Dermis microvascular lymphatic vessel endothelial cell (primary cell): Measurements from ENCODE around the gene AMOTL1. TPM values are rescaled to one million over a fixed set of nuclear protein-coding genes. Genes with fewer than 3 reads are reported as not detected.
A peak's percentile ranks its signal among the peaks of the same experiment; 100 is the strongest.
"Not testable (repeated sequence)": the region's sequence is repeated elsewhere in the genome, so short reads cannot be mapped to it uniquely, and the experiment has no call there.

ENCODE experiments used
- DNase-seq, 2 donors: peaks; one replicate each; pipeline versions ENCODE4 v3.0.0 to v3.0.0-alpha.2; 2010; ENCODE audit warnings: low read depth in 2 of 2
- total RNA-seq: library from RNA; depleted of rRNA; stranded (reverse); fragments of >200 nt; gene quantifications from 2 replicates; pipeline ENCODE4 v1.2.1, GENCODE V29; 2014

The AMOTL1 gene
- total RNA-seq, 1 donor from 2014 or later = 39.8 TPM

- DNase-seq = no peak
Observed at GRCh38 chr11:94793002-94793401, 24.8 kb downstream of the AMOTL1 start.

- DNase-seq = peak in 1 of 2 donors; percentile 53
Observed at GRCh38 chr11:94793822-94794221, 25.7 kb downstream of the AMOTL1 start.

GRCh38 chr11:94794287-94795168 lies 26.4 kb downstream of the AMOTL1 start:
- DNase-seq = peak; percentile 91 to 95

GRCh38 chr11:94795476-94796189 lies 27.5 kb downstream of the AMOTL1 start:
- DNase-seq = no peak

GRCh38 chr11:94796190-94796580 lies 28.0 kb downstream of the AMOTL1 start:
- DNase-seq = no peak

- DNase-seq = no peak
Observed at GRCh38 chr11:94796863-94797262, 28.7 kb downstream of the AMOTL1 start.

GRCh38 chr11:94799726-94800125 lies 31.6 kb downstream of the AMOTL1 start:
- DNase-seq = no peak

- no peak for DNase-seq
Observed at GRCh38 chr11:94800414-94800813, 32.3 kb downstream of the AMOTL1 start.

- no peak for DNase-seq
Observed at GRCh38 chr11:94801866-94802460, 33.8 kb downstream of the AMOTL1 start.

- DNase-seq = no peak
Observed at GRCh38 chr11:94802501-94802900, 34.3 kb downstream of the AMOTL1 start.

GRCh38 chr11:94803491-94803890 lies 35.3 kb downstream of the AMOTL1 start:
- DNase-seq = no peak

GRCh38 chr11:94804874-94805273 lies 36.7 kb downstream of the AMOTL1 start:
- DNase-seq = no peak

- no peak for DNase-seq
Observed at GRCh38 chr11:94806014-94806413, 37.9 kb downstream of the AMOTL1 start.

- no peak for DNase-seq
Observed at GRCh38 chr11:94806419-94806818, 38.3 kb downstream of the AMOTL1 start.

GRCh38 chr11:94809251-94809650 lies 41.1 kb downstream of the AMOTL1 start:
- DNase-seq = no peak

- not testable (repeated sequence) for DNase-seq
Observed at GRCh38 chr11:94812724-94813720, 44.9 kb downstream of the AMOTL1 start.

- DNase-seq = peak in 1 of 2 donors; percentile 20
Observed at GRCh38 chr11:94814272-94814976, 46.3 kb downstream of the AMOTL1 start.

- DNase-seq = no peak
Observed at GRCh38 chr11:94815705-94816344, 47.7 kb downstream of the AMOTL1 start.

GRCh38 chr11:94820480-94820879 lies 52.3 kb downstream of the AMOTL1 start:
- DNase-seq = no peak

- DNase-seq = no peak
Observed at GRCh38 chr11:94821439-94821838, 53.3 kb downstream of the AMOTL1 start.
